ENCODE results near the gene FOXP1. TPM values are rescaled to one million over a fixed set of nuclear protein-coding genes. Genes with fewer than 3 reads are reported as not detected.

Gene FOXP1
- total and polyA plus RNA-seq, 2 of the 8 experiments (the other 6 are each of a cell fraction or from before 2014, with no cell fraction given), result 13.9 to 25.4 TPM

DNA sequence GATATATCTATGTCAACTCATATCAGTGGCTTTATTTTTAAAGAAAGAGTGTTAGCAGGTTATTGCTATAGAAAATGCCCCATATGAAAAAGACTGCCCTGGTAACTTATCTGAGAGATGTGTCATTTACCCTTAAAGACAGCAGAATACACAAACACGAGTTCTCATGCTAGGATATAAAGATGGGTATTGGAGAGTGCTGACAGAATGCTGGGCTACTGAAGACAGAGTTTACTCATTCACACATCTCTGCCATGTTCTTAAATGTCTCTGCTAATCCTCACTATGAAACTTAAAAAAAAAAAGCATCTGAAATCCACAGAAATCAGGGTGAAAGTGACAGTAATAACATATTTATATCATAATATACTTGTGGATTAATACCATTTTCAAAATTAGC lies 126.7 kb downstream of the FOXP1 start:
- Histone ChIP-seq H4K5ac (ENCODE audit: insufficient read length, low read depth, low read length) (no peak overlapping the region), H3K4me1 (replicated peaks in 1 of 4; ENCODE audit: control insufficient read depth in 3 of 4, insufficient read depth in 4 of 4, low read length in 3 of 4) (peaks cover 0 to 3% (median 0%) of the 10 kb centered on the region in 4 experiments; a peak in 2 of 7 replicates), H2AFZ (ENCODE audit: low read length) (no peak overlapping the region), H4K20me1 (replicated peaks in 1 of 2; ENCODE audit: control insufficient read depth in 1 of 2, insufficient read depth in 2 of 2, low read length in 2 of 2) (no peaks in the 10 kb centered on the region), H3K14ac (ENCODE audit: insufficient read length) (no peak overlapping the region), H3K36me3 (ENCODE audit: control insufficient read depth in 2 of 4, insufficient read depth in 4 of 4, low read length in 3 of 4) (no peaks in the 10 kb centered on the region), H2BK15ac (ENCODE audit: low read length) (no peak overlapping the region), H4K8ac (ENCODE audit: extremely low read depth, insufficient read depth, low read length) (no peak overlapping the region), H3K79me1 (ENCODE audit: low read depth, low read length) (no peaks in the 10 kb centered on the region), H2BK120ac (replicated peaks; ENCODE audit: low read depth, low read length) (no peak overlapping the region), H3K27me3 (replicated peaks in 1 of 4; ENCODE audit: control insufficient read depth in 3 of 4, extremely low read depth in 1 of 4, insufficient read depth in 3 of 4, low read length in 3 of 4) (no peaks in the 10 kb centered on the region), H3K56ac (replicated peaks; ENCODE audit: insufficient read length, low read depth, low read length) (no peak overlapping the region), H3K4me2 (ENCODE audit: insufficient read depth in 1 of 2, low read depth in 2 of 2, low read length in 2 of 2) (no peak overlapping the region), H3K23me2 (ENCODE audit: low read depth, low read length) (no peaks in the 10 kb centered on the region), H3K23ac (ENCODE audit: insufficient read length) (no peak overlapping the region), H2BK12ac (ENCODE audit: low read depth, low read length) (no peak overlapping the region), H3K4ac (replicated peaks; ENCODE audit: insufficient read length, low read depth, low read length) (no peak overlapping the region), H4K91ac (replicated peaks; ENCODE audit: insufficient read length, low read length) (no peak overlapping the region), H2BK20ac (ENCODE audit: low read length) (no peak overlapping the region), H3K4me3 (ENCODE audit: extremely low read depth in 1 of 4, insufficient read depth in 2 of 4, low read depth in 3 of 4, low read length in 4 of 4) (no peak overlapping the region), H2BK5ac (ENCODE audit: low read depth, low read length) (no peak overlapping the region), H3K79me2 (ENCODE audit: control insufficient read depth in 1 of 2, insufficient read depth in 2 of 2, low read length in 2 of 2) (no peaks in the 10 kb centered on the region), H3K27ac (ENCODE audit: low read depth, low read length) (no peak overlapping the region), H2AK5ac (ENCODE audit: low read depth, low read length) (no peak overlapping the region), H3K9me3 (ENCODE audit: insufficient read depth in 2 of 2, low read depth in 1 of 2, low read length in 1 of 2) (no peaks in the 10 kb centered on the region), H3K18ac (ENCODE audit: extremely low read depth, low read length) (no peak overlapping the region), H3K9ac (replicated peaks in 1 of 4; ENCODE audit: extremely low read depth in 1 of 4, low read depth in 3 of 4, low read length in 3 of 4) (no peak overlapping the region)
- FAIRE-seq (no peak), DNase-seq (ENCODE audit: low read depth in 1 of 2, low spot score in 2 of 2) (no peak)
- TF ChIP-seq, protein P1, sequence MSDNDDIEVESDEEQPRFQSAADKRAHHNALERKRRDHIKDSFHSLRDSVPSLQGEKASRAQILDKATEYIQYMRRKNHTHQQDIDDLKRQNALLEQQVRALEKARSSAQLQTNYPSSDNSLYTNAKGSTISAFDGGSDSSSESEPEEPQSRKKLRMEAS (IDR thresholded peaks at IDR 0.05), result no peak
- TF ChIP-seq TBP (IDR thresholded peaks at IDR 0.05; ENCODE audit: low read depth, low read length) (no peak), POLR2AphosphoS5 (IDR thresholded peaks at IDR 0.05; ENCODE audit: low read depth, low read length) (no peak)
- CTCF ChIA-PET (ENCODE audit: partially characterized antibody), result no interaction called here
- 84% methylated on average over 1 of the region's 1 CpG; no CpG with 5 or more reads in 1 of the 2 experiments for WGBS, 2 experiments (ENCODE audit: extremely low coverage in 1 of 2, insufficient coverage in 1 of 2, insufficient read length in 1 of 2, insufficient replicate concordance in 2 of 2, low coverage in 1 of 2, low lambda C conversion rate in 2 of 2, missing lambda C conversion rate in 1 of 2)
- POLR2A ChIA-PET (ENCODE audit: partially characterized antibody), result no interaction called here

Data from H1 (cell line).